ENCODE results near the gene SENP6. TPM values are rescaled to one million over a fixed set of nuclear protein-coding genes. Genes with fewer than 3 reads are reported as not detected.
A peak's percentile ranks its signal among the peaks of the same experiment; 100 is the strongest.
"Not testable (repeated sequence)": the region's sequence is repeated elsewhere in the genome, so short reads cannot be mapped to it uniquely, and the experiment has no call there.

Gene SENP6
- total RNA-seq, 1 donor from 2014 or later, result 82.1 TPM

DNA sequence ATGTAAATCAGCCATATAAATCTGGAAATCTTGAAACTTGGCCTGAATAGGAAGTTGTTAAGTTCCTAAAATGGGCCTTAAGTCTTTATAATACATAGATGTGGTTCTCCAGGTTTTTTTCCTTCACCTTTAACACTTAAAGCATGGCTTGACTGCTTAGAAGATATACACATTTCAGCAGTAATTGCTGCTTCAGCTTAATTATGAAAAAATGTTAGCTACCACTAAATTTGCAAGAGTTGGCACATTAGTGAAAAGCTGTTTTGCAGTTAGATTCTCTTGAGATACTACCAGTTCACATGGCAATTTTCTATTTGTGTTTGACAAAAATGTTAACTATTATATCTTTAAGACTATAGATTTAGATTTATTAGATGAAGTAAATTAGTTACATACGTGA lies 74.7 kb downstream of the SENP6 start:
- Mint-ChIP-seq H3K4me3 (ENCODE audit: unreplicated experiment) (no peak overlapping the region), H3K4me1 (ENCODE audit: low read depth) (no peaks in the 10 kb centered on the region), H3K27me3 (ENCODE audit: low read depth) (no peaks in the 10 kb centered on the region), H3K36me3 (ENCODE audit: low read depth) (peaks cover 29% of the 10 kb centered on the region), H3K27ac (ENCODE audit: unreplicated experiment) (no peak overlapping the region), H3K9me3 (ENCODE audit: low read depth) (no peaks in the 10 kb centered on the region)
- TF ChIP-seq, protein P1, sequence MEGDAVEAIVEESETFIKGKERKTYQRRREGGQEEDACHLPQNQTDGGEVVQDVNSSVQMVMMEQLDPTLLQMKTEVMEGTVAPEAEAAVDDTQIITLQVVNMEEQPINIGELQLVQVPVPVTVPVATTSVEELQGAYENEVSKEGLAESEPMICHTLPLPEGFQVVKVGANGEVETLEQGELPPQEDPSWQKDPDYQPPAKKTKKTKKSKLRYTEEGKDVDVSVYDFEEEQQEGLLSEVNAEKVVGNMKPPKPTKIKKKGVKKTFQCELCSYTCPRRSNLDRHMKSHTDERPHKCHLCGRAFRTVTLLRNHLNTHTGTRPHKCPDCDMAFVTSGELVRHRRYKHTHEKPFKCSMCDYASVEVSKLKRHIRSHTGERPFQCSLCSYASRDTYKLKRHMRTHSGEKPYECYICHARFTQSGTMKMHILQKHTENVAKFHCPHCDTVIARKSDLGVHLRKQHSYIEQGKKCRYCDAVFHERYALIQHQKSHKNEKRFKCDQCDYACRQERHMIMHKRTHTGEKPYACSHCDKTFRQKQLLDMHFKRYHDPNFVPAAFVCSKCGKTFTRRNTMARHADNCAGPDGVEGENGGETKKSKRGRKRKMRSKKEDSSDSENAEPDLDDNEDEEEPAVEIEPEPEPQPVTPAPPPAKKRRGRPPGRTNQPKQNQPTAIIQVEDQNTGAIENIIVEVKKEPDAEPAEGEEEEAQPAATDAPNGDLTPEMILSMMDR (IDR thresholded peaks at IDR 0.05), result no peak
- no peak for DNase-seq (ENCODE audit: low spot score)

- H3K4me1 Mint-ChIP-seq (ENCODE audit: low read depth); H3K27me3 Mint-ChIP-seq (ENCODE audit: low read depth); H3K27ac Mint-ChIP-seq (ENCODE audit: unreplicated experiment); DNase-seq (ENCODE audit: low spot score); H3K4me3 Mint-ChIP-seq (ENCODE audit: unreplicated experiment): not testable (repeated sequence)
- Mint-ChIP-seq H3K9me3 (ENCODE audit: low read depth) (peaks cover 16% of the 10 kb centered on the region), H3K36me3 (ENCODE audit: low read depth) (peaks cover 68% of the 10 kb centered on the region)
These were observed 80.9 kb downstream of the SENP6 start for GRCh38 chr6:75682548-75682947.

- H3K27ac Mint-ChIP-seq (ENCODE audit: unreplicated experiment); H3K4me1 Mint-ChIP-seq (ENCODE audit: low read depth); H3K27me3 Mint-ChIP-seq (ENCODE audit: low read depth); H3K4me3 Mint-ChIP-seq (ENCODE audit: unreplicated experiment); DNase-seq (ENCODE audit: low spot score): not testable (repeated sequence)
- H3K36me3 Mint-ChIP-seq (ENCODE audit: low read depth), result peaks cover 69% of the 10 kb centered on the region
- peaks cover 16% of the 10 kb centered on the region for H3K9me3 Mint-ChIP-seq (ENCODE audit: low read depth)
These were observed 81.3 kb downstream of the SENP6 start for GRCh38 chr6:75683005-75683404.

DNA sequence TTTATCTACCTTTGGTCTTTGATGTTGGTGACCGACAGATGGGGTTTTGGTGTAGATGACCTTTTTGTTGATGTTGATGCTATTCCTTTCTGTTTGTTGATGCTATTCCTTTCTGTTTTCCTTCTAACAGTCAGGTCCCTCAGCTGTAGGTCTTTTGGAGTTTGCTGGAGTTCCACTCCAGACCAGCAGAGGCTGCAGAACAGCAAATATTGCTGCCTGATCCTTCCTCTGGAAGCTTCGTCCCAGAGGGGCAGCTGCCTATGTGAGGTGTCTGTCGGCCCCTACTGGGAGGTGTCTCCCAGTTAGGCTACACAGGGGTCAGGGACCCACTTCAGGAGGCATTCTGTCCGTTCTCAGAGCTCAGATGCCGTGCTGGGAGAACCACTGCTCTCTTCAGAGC lies 85.9 kb downstream of the SENP6 start:
- H3K27ac Mint-ChIP-seq (ENCODE audit: unreplicated experiment); DNase-seq (ENCODE audit: low spot score); H3K27me3 Mint-ChIP-seq (ENCODE audit: low read depth); H3K4me3 Mint-ChIP-seq (ENCODE audit: unreplicated experiment); H3K4me1 Mint-ChIP-seq (ENCODE audit: low read depth): not testable (repeated sequence)
- TF ChIP-seq, protein P1 (IDR thresholded peaks at IDR 0.05), result peak; percentile 33
- peaks cover 11% of the 10 kb centered on the region for H3K9me3 Mint-ChIP-seq (ENCODE audit: low read depth)
- peaks cover 37% of the 10 kb centered on the region for H3K36me3 Mint-ChIP-seq (ENCODE audit: low read depth)

- H3K36me3 Mint-ChIP-seq (ENCODE audit: low read depth), result peaks cover 33% of the 10 kb centered on the region
- H3K4me1 Mint-ChIP-seq (ENCODE audit: low read depth); H3K9me3 Mint-ChIP-seq (ENCODE audit: low read depth); H3K27ac Mint-ChIP-seq (ENCODE audit: unreplicated experiment); H3K4me3 Mint-ChIP-seq (ENCODE audit: unreplicated experiment); H3K27me3 Mint-ChIP-seq (ENCODE audit: low read depth); DNase-seq (ENCODE audit: low spot score): not testable (repeated sequence)
- TF ChIP-seq, protein P1 (IDR thresholded peaks at IDR 0.05), result peak; percentile 6
These were observed 86.3 kb downstream of the SENP6 start for GRCh38 chr6:75687937-75688336.

DNA sequence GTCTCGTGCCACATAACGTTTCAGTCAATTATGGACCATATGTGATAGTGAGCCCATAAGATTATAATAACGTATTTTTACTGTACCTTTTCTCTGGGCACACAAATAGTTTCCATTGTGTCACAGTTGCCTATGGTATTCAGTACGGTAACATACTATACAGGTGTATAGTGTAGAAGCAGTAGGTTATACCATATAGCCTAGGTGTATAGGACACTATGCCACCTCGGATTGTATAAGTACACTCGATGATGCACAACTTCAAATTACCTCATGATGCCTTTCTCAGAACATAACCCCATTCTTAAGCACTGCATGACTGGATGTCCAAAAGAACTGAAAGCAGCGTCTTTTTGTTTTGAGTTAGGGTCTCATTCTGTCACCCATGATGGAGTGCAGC lies 87.9 kb downstream of the SENP6 start:
- Mint-ChIP-seq H3K27ac (ENCODE audit: unreplicated experiment) (no peak overlapping the region), H3K9me3 (ENCODE audit: low read depth) (no peaks in the 10 kb centered on the region), H3K36me3 (ENCODE audit: low read depth) (peaks cover 19% of the 10 kb centered on the region), H3K4me1 (ENCODE audit: low read depth) (peaks cover 13% of the 10 kb centered on the region), H3K4me3 (ENCODE audit: unreplicated experiment) (no peak overlapping the region), H3K27me3 (ENCODE audit: low read depth) (no peaks in the 10 kb centered on the region)
- DNase-seq (ENCODE audit: low spot score), result no peak
- TF ChIP-seq, protein P1 (IDR thresholded peaks at IDR 0.05), result no peak
